Measurements from ENCODE around the gene OPRD1.

DNA sequence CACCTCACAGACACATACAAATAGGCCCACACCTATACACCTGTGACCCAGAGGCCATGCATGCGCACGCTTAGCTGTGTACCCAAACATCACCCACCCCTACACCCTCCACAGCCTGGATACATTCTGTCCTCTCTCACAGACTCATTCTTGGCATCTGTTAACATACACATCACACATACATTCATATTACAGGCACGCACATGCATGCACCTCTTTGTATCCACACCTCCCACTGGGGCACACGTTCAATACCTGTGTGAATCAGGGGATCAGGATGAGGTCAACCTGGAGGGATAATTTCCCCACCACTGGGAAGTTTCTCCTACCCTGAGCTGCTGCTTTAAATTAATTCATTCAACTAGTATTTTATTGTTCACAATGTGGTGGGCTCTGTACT lies 66.8 kb downstream of the OPRD1 start:
- TF ChIP-seq ELF4 (IDR thresholded peaks at IDR 0.05), result no peak
- no peak for TF ChIP-seq FOXK2 (IDR thresholded peaks at IDR 0.05)
- TF ChIP-seq FOXM1 (IDR thresholded peaks at IDR 0.05; ENCODE audit: borderline replicate concordance), result no peak

Measured in HEK293T (cell line).